IMR-90 (cell line): Measurements from ENCODE around the gene DLGAP4. TPM values are rescaled to one million over a fixed set of nuclear protein-coding genes. Genes with fewer than 3 reads are reported as not detected.

Experiments
- ATAC-seq: fragments of 200-7000 bp; cut with Tn5 transposase; 2 replicates; pipeline ENCODE4 v1.9.1; 2020; ENCODE audit warnings: low read depth, mild to moderate bottlenecking, moderate library complexity
- BruUV-seq: library from RNA; stranded (reverse); fragments of 400-500 nt; replicated peaks from 2 replicates; lab custom pipeline; 2021; lab: Mats Ljungman, UMichigan
- CTCF ChIA-PET: fragments of 300-600 bp; formaldehyde crosslinking; extraction: SDS; loops from one replicate; lab custom pipeline; 2021; ENCODE audit warnings: antibody characterized with exemption; lab: Yijun Ruan, JAX
- POLR2A ChIA-PET: fragments of 300-600 bp; sonication (Branson Sonifier 250); formaldehyde crosslinking; loops from one replicate; lab custom pipeline; 2022; ENCODE audit warnings: antibody characterized with exemption; ENCODE audit not compliant: unreplicated experiment; lab: Charles Lee
- DNase-seq: peaks from one replicate; pipeline ENCODE4 v3.0.0; 2013
- H2AFZ ChIP-seq: replicated peaks from 2 replicates; pipeline ENCODE3; 2013; ENCODE audit warnings: low read length, mild to moderate bottlenecking; ENCODE audit not compliant: poor library complexity
- H2AK5ac ChIP-seq: 2 replicates; pipeline ENCODE4 v1.6.1; 2013; ENCODE audit warnings: low read depth, low read length, inconsistent platforms
- H2AK9ac ChIP-seq: replicated peaks from 2 replicates; pipeline ENCODE3; 2013; ENCODE audit warnings: mild to moderate bottlenecking, low read depth, low read length, moderate library complexity; ENCODE audit not compliant: poor library complexity
- H2BK120ac ChIP-seq: 2 replicates; pipeline ENCODE4 v1.6.1; 2013; ENCODE audit warnings: low read depth, low read length, inconsistent platforms
- H2BK15ac ChIP-seq: 3 replicates; pipeline ENCODE4 v1.6.1; 2013; ENCODE audit warnings: low read depth, low read length, inconsistent platforms
- H2BK20ac ChIP-seq: 2 replicates; pipeline ENCODE4 v1.6.1; 2013; ENCODE audit warnings: low read depth, mild to moderate bottlenecking, inconsistent platforms, low read length, moderate library complexity
- H2BK5ac ChIP-seq: 2 replicates; pipeline ENCODE4 v1.6.1; 2013; ENCODE audit warnings: mild to moderate bottlenecking, low read depth, low read length, inconsistent platforms; ENCODE audit not compliant: poor library complexity, severe bottlenecking
- H3K14ac ChIP-seq: replicated peaks from 2 replicates; pipeline ENCODE4 v1.6.1; 2013; ENCODE audit warnings: low read depth, low read length, inconsistent platforms
- H3K18ac ChIP-seq: 2 replicates; pipeline ENCODE4 v1.6.1; 2013; ENCODE audit warnings: low read depth, low read length, control low read depth
- H3K23ac ChIP-seq: 2 replicates; pipeline ENCODE4 v1.6.1; 2013; ENCODE audit warnings: low read depth, low read length, inconsistent platforms
- H3K27ac ChIP-seq: 2 replicates; pipeline ENCODE4 v1.5.1; 2013; ENCODE audit warnings: mild to moderate bottlenecking, control low read depth, low read length; ENCODE audit not compliant: insufficient read depth
- H3K27me3 ChIP-seq: 2 replicates; pipeline ENCODE4 v1.6.1; 2013; ENCODE audit warnings: low read length; ENCODE audit not compliant: control insufficient read depth, insufficient read depth
- H3K36me3 ChIP-seq: 2 replicates; pipeline ENCODE4 v1.6.1; 2013; ENCODE audit warnings: low read length, mixed read lengths; ENCODE audit not compliant: control insufficient read depth, insufficient read depth
- H3K4ac ChIP-seq: 2 replicates; pipeline ENCODE4 v1.6.1; 2013; ENCODE audit warnings: low read depth, low read length, inconsistent platforms
- H3K4me1 ChIP-seq: 2 replicates; pipeline ENCODE4 v1.6.1; 2013; ENCODE audit warnings: low read length, mixed read lengths; ENCODE audit not compliant: control insufficient read depth, insufficient read depth
- H3K4me2 ChIP-seq: 2 replicates; pipeline ENCODE4 v1.6.1; 2013; ENCODE audit warnings: low read depth, mild to moderate bottlenecking, control low read depth, low read length, moderate library complexity
- H3K4me3 ChIP-seq: 2 replicates; pipeline ENCODE4 v1.5.1; 2013; ENCODE audit warnings: low read depth, mild to moderate bottlenecking, control low read depth, low read length, moderate library complexity; ENCODE audit not compliant: insufficient read depth
- H3K56ac ChIP-seq: 2 replicates; pipeline ENCODE4 v1.6.1; 2013; ENCODE audit warnings: low read length, inconsistent platforms; ENCODE audit not compliant: insufficient read depth; ENCODE audit errors: extremely low read depth
- H3K79me1 ChIP-seq, 2 experiments: 2 replicates each; pipeline ENCODE4 v1.6.1; 2013; ENCODE audit warnings: low read length in 2 of 2, inconsistent platforms in 1 of 2, low read depth in 1 of 2
- H3K9ac ChIP-seq: 2 replicates; pipeline ENCODE4 v1.6.1; 2013; ENCODE audit warnings: low read depth, low read length, control low read depth
- H3K9me1 ChIP-seq: 2 replicates; pipeline ENCODE4 v1.6.1; 2013; ENCODE audit warnings: low read length, inconsistent platforms; ENCODE audit not compliant: insufficient read depth
- H3K9me3 ChIP-seq: 2 replicates; pipeline ENCODE4 v1.6.1; 2013; ENCODE audit warnings: low read length; ENCODE audit not compliant: control insufficient read depth, insufficient read depth
- H4K20me1 ChIP-seq: 2 replicates; pipeline ENCODE4 v1.6.1; 2013; ENCODE audit warnings: low read length, inconsistent platforms; ENCODE audit not compliant: insufficient read depth
- H4K5ac ChIP-seq: 2 replicates; pipeline ENCODE4 v1.6.1; 2013; ENCODE audit warnings: mild to moderate bottlenecking, low read depth, low read length, control low read depth
- H4K8ac ChIP-seq, 2 experiments: 2 replicates each; pipeline ENCODE4 v1.6.1; 2013; ENCODE audit warnings: low read depth in 2 of 2, low read length in 2 of 2, control low read depth in 1 of 2, inconsistent platforms in 1 of 2
- H4K91ac ChIP-seq: 2 replicates; pipeline ENCODE4 v1.6.1; 2013; ENCODE audit warnings: low read depth, low read length, inconsistent platforms; ENCODE audit not compliant: insufficient read depth
- BHLHE40 ChIP-seq: fragments of 150-350 bp; IDR thresholded peaks from 2 replicates; pipeline ENCODE4 v1.6.1; 2016; ENCODE audit warnings: mild to moderate bottlenecking, low read depth, low read length
- CHD1 ChIP-seq: IDR thresholded peaks from 2 replicates; pipeline ENCODE4 v1.6.1; 2012; ENCODE audit warnings: low read depth, low read length, improper control_type of control experiment
- CTCF ChIP-seq: conservative IDR thresholded peaks from 2 replicates; pipeline ENCODE4 v1.5.1; 2012; ENCODE audit warnings: mild to moderate bottlenecking, low read depth, low read length, improper control_type of control experiment
- RAD21 ChIP-seq: IDR thresholded peaks from 2 replicates; pipeline ENCODE4 v1.6.1; 2012; ENCODE audit warnings: low read length, improper control_type of control experiment
- RFX5 ChIP-seq: IDR thresholded peaks from 2 replicates; pipeline ENCODE4 v1.8.0; 2012; ENCODE audit warnings: low read depth, mild to moderate bottlenecking, low read length, moderate library complexity
- SMC3 ChIP-seq: fragments of 150-350 bp; IDR thresholded peaks from 2 replicates; pipeline ENCODE4 v1.6.1; 2016; ENCODE audit warnings: low read depth, mild to moderate bottlenecking, antibody characterized with exemption, low read length, moderate library complexity
- USF2 ChIP-seq: fragments of 150-350 bp; IDR thresholded peaks from 2 replicates; pipeline ENCODE4 v1.6.1; 2017; ENCODE audit warnings: mild to moderate bottlenecking, antibody characterized with exemption, low read length, low read depth
- WGBS, 2 experiments: methylation state at CpG; one replicate each; pipeline versions ENCODE4 v1.1.5 to v1.1.7; 2013; ENCODE audit warnings: missing lambda C conversion rate in 2 of 2; ENCODE audit not compliant: insufficient read length in 1 of 2; ENCODE audit errors: extremely low coverage in 2 of 2; 5-methylcytosine and 5-hydroxymethylcytosine counted together
- dilution Hi-C: fragments of 300-500 bp; cut with HindIII; formaldehyde crosslinking; loops from one replicate; pipeline ENCODE4 v1.14.3; 2018; ENCODE audit warnings: low sequenced_read_pairs; ENCODE audit not compliant: unreplicated experiment
- in situ Hi-C: fragments of 300-500 bp; cut with MboI; formaldehyde crosslinking; loops from 3 replicates; pipeline ENCODE4 v1.14.3; 2019; ENCODE audit warnings: low sequenced_read_pairs, inconsistent platforms, mixed read lengths
- intact Hi-C: fragments of 100-400 bp; cut with micrococcal nuclease; formaldehyde crosslinking; loops from 2 replicates; pipeline ENCODE4 v1.10.0; 2022
- polyA plus RNA-seq, 3 experiments: library from polyadenylated mRNA; depleted of rRNA; stranded (reverse); fragments of >200 nt; gene quantifications; 2 replicates each; pipeline ENCODE4 v1.2.3, GENCODE V29; 2012; ENCODE audit warnings: low replicate concordance in 1 of 3
- total RNA-seq: library from RNA; depleted of rRNA; stranded (reverse); fragments of >200 nt; gene quantifications from 2 replicates; pipeline ENCODE4 v1.2.3, GENCODE V29; 2012

DLGAP4 gene
- total and polyA plus RNA-seq, 2 of the 4 experiments (the other 2 are of a cell fraction) = 32.3 to 73.2 TPM

DNA sequence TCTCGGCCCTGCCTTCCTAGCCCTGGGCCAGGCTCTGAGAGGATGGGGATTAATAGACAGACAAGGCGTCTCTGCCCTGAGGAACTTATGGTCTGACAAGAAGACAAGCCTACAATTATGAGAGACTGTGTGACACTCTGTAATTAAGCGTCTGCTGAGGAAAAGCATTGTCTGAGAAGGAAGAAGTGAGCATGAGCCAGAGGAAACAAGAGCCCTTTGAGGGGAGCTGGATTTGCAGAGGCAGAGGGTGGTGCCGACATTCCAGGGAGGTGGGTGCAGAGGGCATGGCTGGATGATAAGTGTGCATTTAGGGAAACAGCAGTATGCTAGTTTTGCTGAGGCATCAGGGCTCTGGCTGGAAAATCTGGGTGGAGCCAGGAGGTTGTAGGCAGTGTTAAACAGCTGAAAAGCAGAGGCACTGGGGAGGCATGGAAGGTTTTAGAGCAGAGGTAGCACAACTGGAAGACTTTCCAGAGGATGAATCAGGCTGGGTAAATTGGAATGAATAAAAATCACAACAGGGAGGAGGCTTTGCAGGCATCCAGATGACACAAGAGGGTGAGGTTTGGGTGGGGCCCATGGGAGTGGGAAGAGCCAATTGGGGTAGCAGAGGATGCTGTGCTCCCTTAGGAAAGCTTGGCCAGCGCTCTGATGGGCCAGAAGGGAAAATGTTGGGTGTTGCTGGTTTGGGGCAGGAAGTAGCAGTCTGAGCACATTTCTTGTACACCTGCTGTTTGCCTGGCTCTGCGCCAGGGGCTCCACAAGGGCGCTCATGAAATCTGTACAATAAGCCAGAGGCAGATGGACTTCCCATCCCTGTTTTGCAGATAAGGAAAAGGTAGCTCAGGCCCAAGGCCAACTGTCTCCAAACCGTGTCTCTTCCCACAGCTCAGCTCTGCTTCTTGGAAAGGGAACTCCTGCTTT is 161.2 kb downstream of the DLGAP4 start:
- Histone ChIP-seq H3K36me3 (peaks cover 9% of the 10 kb centered on the region; the same call in 1 of the 2 replicates), H3K4me3 (no peak overlapping the region), H2BK5ac (no peak overlapping the region), H3K18ac (no peak overlapping the region), H3K4me1 (peaks cover 44% of the 10 kb centered on the region), H3K79me1 (peaks cover 2 to 78% of the 10 kb centered on the region in 2 experiments; a peak in 3 of 4 replicates), H3K9me1 (peaks cover 50% of the 10 kb centered on the region), H2AFZ (no peak overlapping the region), H3K9me3 (no peaks in the 10 kb centered on the region), H4K5ac (no peak overlapping the region), H3K27me3 (no peaks in the 10 kb centered on the region), H2BK20ac (no peak overlapping the region), H2AK5ac (no peak overlapping the region), H3K23ac (no peak overlapping the region), H2BK15ac (no peak overlapping the region), H4K8ac (no peak overlapping the region), H2AK9ac (no peak overlapping the region), H3K4ac (no peak overlapping the region), H3K56ac (no peak overlapping the region), H3K9ac (no peak overlapping the region), H4K91ac (no peak overlapping the region), H3K4me2 (no peak overlapping the region), H3K14ac (no peak overlapping the region), H4K20me1 (peaks cover 99% of the 10 kb centered on the region), H2BK120ac (no peak overlapping the region), H3K27ac (no peak overlapping the region)
- ChIA-PET POLR2A (interaction anchor here (0.6 kb wide), 1 partner anchor 228 kb away, joined by 3 read pairs; no protein-coding TSS in a partner anchor), CTCF (no interaction called here)
- DNase-seq (no peak), ATAC-seq (no peak)
- 86% methylated on average over 1 of the region's 8 CpGs; no CpG with 5 or more reads in 1 of the 2 experiments for WGBS, 2 experiments
- dilution Hi-C loops = no loop called here
- TF ChIP-seq CHD1 = no peak
- TF ChIP-seq RFX5 = no peak
- TF ChIP-seq CTCF = no peak
- no peak for TF ChIP-seq SMC3
- TF ChIP-seq BHLHE40 = no peak
- no peak for TF ChIP-seq USF2
- no peak for TF ChIP-seq RAD21
- intact Hi-C loops = no loop called here
- in situ Hi-C loops = no loop called here
- BruUV-seq = no TSS peak
